Measurements from ENCODE around the gene COPS8.
A peak's percentile ranks its signal among the peaks of the same experiment; 100 is the strongest.

The COPS8 gene

DNA sequence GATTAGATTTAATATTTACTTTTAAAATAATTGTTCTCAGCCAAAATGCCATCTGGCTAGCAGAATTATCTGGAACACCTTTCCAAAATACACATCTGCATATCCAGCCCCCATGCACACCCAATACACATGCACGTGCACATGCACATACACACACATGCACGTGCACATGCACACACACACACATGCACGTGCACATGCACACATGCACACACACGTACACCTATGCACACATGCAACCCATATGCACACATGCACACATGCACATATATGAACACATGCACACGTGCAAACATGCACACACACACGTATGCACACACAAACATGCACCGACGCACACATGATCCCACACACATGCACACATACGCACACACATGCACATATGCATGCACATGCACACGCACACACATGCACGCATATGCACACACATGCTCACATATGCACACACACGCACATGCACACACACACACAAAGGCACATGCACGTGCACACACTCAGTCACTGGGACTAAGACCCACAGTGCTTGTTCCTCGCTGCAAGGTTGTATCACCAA, 53.5 kb downstream of the COPS8 start:
- H3K4me2 ChIP-seq (ENCODE audit: insufficient read depth, low read length, poor library complexity, severe bottlenecking) = no peak overlapping the region
- H3K4me3 ChIP-seq (ENCODE audit: low read length in 2 of 2) = peak overlapping the region in 1 of 2 donors; percentile 69
- WGBS, 2 donors (ENCODE audit: extremely low coverage in 2 of 2, insufficient read length in 2 of 2, insufficient replicate concordance in 1 of 2) = no CpG with 5 or more reads among the region's 14 CpGs
- no peak overlapping the region for H2BK5ac ChIP-seq (ENCODE audit: low read length)
- peak overlapping the region; percentile 40 for H3K14ac ChIP-seq (ENCODE audit: low read length)
- H3K36me3 ChIP-seq (replicated peaks in 1 of 2; ENCODE audit: control insufficient read depth in 2 of 2, insufficient read depth in 2 of 2, low read length in 2 of 2) = peaks cover 0 to 5% of the 10 kb centered on the region in 2 donors
- no peak overlapping the region for H4K91ac ChIP-seq (ENCODE audit: low read depth, low read length, poor library complexity)
- H2BK15ac ChIP-seq (ENCODE audit: low read length) = no peak overlapping the region
- peak overlapping the region; percentile 89 for H3K18ac ChIP-seq (ENCODE audit: low read length)
- H2AK5ac ChIP-seq (ENCODE audit: low read depth, low read length) = no peak overlapping the region
- H3K4me1 ChIP-seq (ENCODE audit: control insufficient read depth in 2 of 2, insufficient read depth in 1 of 2, low read depth in 1 of 2, low read length in 2 of 2) = peaks cover 0 to 7% of the 10 kb centered on the region in 2 donors
- no peak overlapping the region for H2AFZ ChIP-seq (ENCODE audit: low read length)
- H4K8ac ChIP-seq (ENCODE audit: low read depth, low read length) = peak overlapping the region; percentile 97
- no peak overlapping the region for H2BK120ac ChIP-seq (ENCODE audit: low read depth, low read length)
- H3K27ac ChIP-seq (replicated peaks; ENCODE audit: low read length) = no peak overlapping the region
- peaks cover 0 to 13% (median 4%) of the 10 kb centered on the region in 3 experiments for H3K27me3 ChIP-seq (ENCODE audit: control insufficient read depth in 3 of 3, insufficient read depth in 3 of 3, low read depth in 1 of 3, low read length in 3 of 3)
- peaks cover 0 to 5% of the 10 kb centered on the region in 2 donors for H3K9me3 ChIP-seq (replicated peaks in 1 of 2; ENCODE audit: control insufficient read depth in 2 of 2, insufficient read depth in 1 of 2, low read depth in 1 of 2, low read length in 2 of 2)
- H3K23ac ChIP-seq (ENCODE audit: low read depth, low read length, poor library complexity) = peak overlapping the region; percentile 92
- no peak overlapping the region for H2BK12ac ChIP-seq (ENCODE audit: low read length)
- no peak for DNase-seq (ENCODE audit: low spot score)
- H3K9ac ChIP-seq (ENCODE audit: low read depth, low read length, poor library complexity) = peak overlapping the region; percentile 45
- no peaks in the 10 kb centered on the region for H3K79me1 ChIP-seq (ENCODE audit: low read depth, low read length)
- H3K4ac ChIP-seq (ENCODE audit: low read length) = peak overlapping the region; percentile 87

DNA sequence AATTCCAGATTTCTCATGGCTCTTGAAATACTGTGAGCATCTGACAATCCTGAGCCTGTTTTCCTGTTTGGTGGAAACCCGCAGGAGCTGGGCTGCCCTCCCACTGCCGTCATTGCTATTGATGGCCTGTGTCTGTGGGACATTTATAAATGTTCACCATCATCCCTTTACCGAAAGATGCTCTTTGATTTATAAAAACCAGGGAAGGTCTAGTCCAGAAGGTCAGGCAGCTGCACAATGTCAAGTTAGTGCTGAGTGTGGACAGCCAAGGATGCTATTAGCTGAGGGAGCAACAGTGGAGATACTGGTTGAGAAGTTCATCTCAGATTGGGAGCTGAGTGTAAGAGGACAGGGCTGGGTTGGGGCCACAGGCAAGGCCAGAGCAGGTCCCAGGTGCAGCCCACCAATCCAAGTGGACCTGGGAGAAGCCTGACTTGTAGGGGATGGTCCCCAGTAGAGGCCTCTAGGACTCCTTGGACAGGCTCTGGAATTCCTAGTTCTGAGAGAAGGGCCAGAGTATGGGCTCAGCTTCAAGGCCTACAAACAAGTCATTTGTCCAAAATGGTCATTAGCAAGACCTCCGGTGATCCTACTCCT, 55.1 kb downstream of the COPS8 start:
- Histone ChIP-seq H2BK5ac (ENCODE audit: low read length) (no peak overlapping the region), H3K14ac (ENCODE audit: low read length) (no peak overlapping the region), H3K18ac (ENCODE audit: low read length) (no peak overlapping the region), H3K27me3 (ENCODE audit: control insufficient read depth in 3 of 3, insufficient read depth in 3 of 3, low read depth in 1 of 3, low read length in 3 of 3) (peaks cover 0 to 5% (median 4%) of the 10 kb centered on the region in 3 experiments), H3K4me3 (ENCODE audit: low read length in 2 of 2) (no peak overlapping the region), H3K27ac (replicated peaks; ENCODE audit: low read length) (no peak overlapping the region), H3K36me3 (replicated peaks in 1 of 2; ENCODE audit: control insufficient read depth in 2 of 2, insufficient read depth in 2 of 2, low read length in 2 of 2) (peaks cover 0 to 5% of the 10 kb centered on the region in 2 donors), H3K4me1 (ENCODE audit: control insufficient read depth in 2 of 2, insufficient read depth in 1 of 2, low read depth in 1 of 2, low read length in 2 of 2) (peaks cover 0 to 7% of the 10 kb centered on the region in 2 donors), H3K9ac (ENCODE audit: low read depth, low read length, poor library complexity) (no peak overlapping the region), H2BK120ac (ENCODE audit: low read depth, low read length) (no peak overlapping the region), H2AFZ (ENCODE audit: low read length) (no peak overlapping the region), H2BK15ac (ENCODE audit: low read length) (no peak overlapping the region), H3K9me3 (replicated peaks in 1 of 2; ENCODE audit: control insufficient read depth in 2 of 2, insufficient read depth in 1 of 2, low read depth in 1 of 2, low read length in 2 of 2) (peaks cover 0 to 5% of the 10 kb centered on the region in 2 donors), H3K4ac (ENCODE audit: low read length) (no peak overlapping the region), H3K4me2 (ENCODE audit: insufficient read depth, low read length, poor library complexity, severe bottlenecking) (no peak overlapping the region), H3K79me1 (ENCODE audit: low read depth, low read length) (no peaks in the 10 kb centered on the region), H3K23ac (ENCODE audit: low read depth, low read length, poor library complexity) (no peak overlapping the region), H2AK5ac (ENCODE audit: low read depth, low read length) (no peak overlapping the region), H2BK12ac (ENCODE audit: low read length) (no peak overlapping the region), H4K91ac (ENCODE audit: low read depth, low read length, poor library complexity) (no peak overlapping the region), H4K8ac (ENCODE audit: low read depth, low read length) (no peak overlapping the region)
- no CpG with 5 or more reads among the region's 4 CpGs for WGBS, 2 donors (ENCODE audit: extremely low coverage in 2 of 2, insufficient read length in 2 of 2, insufficient replicate concordance in 1 of 2)
- DNase-seq (ENCODE audit: low spot score) = no peak

DNA sequence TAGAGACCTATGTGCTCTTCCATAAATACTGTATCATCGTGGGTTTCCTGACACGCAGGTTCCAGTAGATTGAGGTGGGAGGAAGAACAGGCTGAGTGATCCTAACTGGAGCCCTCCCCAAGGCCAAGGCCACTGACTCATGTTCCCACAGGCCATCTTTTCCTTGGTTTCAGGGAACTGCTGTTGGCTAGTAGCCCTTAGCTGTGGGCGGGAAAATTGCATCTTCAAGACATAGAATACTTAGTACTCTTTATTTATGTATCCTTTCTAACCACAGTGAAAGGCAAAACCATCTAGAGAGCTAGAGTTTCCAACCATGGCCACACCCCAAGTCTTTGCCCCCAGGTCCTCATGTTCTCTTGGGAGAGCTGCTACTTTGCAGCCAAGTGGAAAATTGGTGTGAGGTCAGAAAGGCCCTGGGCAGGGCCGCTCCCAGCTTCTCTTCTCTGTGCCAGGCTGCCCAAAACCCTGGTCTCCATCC, 55.9 kb downstream of the COPS8 start:
- Histone ChIP-seq H3K9ac (ENCODE audit: low read depth, low read length, poor library complexity) (no peak overlapping the region), H4K8ac (ENCODE audit: low read depth, low read length) (no peak overlapping the region), H3K14ac (ENCODE audit: low read length) (no peak overlapping the region), H3K4me2 (ENCODE audit: insufficient read depth, low read length, poor library complexity, severe bottlenecking) (no peak overlapping the region), H3K27ac (replicated peaks; ENCODE audit: low read length) (no peak overlapping the region), H2AFZ (ENCODE audit: low read length) (no peak overlapping the region), H2BK120ac (ENCODE audit: low read depth, low read length) (no peak overlapping the region), H2BK5ac (ENCODE audit: low read length) (no peak overlapping the region), H3K27me3 (ENCODE audit: control insufficient read depth in 3 of 3, insufficient read depth in 3 of 3, low read depth in 1 of 3, low read length in 3 of 3) (peaks cover 0 to 5% (median 4%) of the 10 kb centered on the region in 3 experiments), H3K79me1 (ENCODE audit: low read depth, low read length) (no peaks in the 10 kb centered on the region), H3K9me3 (replicated peaks in 1 of 2; ENCODE audit: control insufficient read depth in 2 of 2, insufficient read depth in 1 of 2, low read depth in 1 of 2, low read length in 2 of 2) (peaks cover 0 to 8% of the 10 kb centered on the region in 2 donors), H4K91ac (ENCODE audit: low read depth, low read length, poor library complexity) (no peak overlapping the region), H3K4ac (ENCODE audit: low read length) (no peak overlapping the region), H3K4me1 (ENCODE audit: control insufficient read depth in 2 of 2, insufficient read depth in 1 of 2, low read depth in 1 of 2, low read length in 2 of 2) (peaks cover 0 to 7% of the 10 kb centered on the region in 2 donors), H2BK12ac (ENCODE audit: low read length) (no peak overlapping the region), H2AK5ac (ENCODE audit: low read depth, low read length) (no peak overlapping the region), H3K23ac (ENCODE audit: low read depth, low read length, poor library complexity) (no peak overlapping the region), H3K4me3 (ENCODE audit: low read length in 2 of 2) (no peak overlapping the region), H3K36me3 (replicated peaks in 1 of 2; ENCODE audit: control insufficient read depth in 2 of 2, insufficient read depth in 2 of 2, low read length in 2 of 2) (peaks cover 0 to 5% of the 10 kb centered on the region in 2 donors), H3K18ac (ENCODE audit: low read length) (no peak overlapping the region), H2BK15ac (ENCODE audit: low read length) (no peak overlapping the region)
- no CpG with 5 or more reads among the region's 4 CpGs for WGBS, 2 donors (ENCODE audit: extremely low coverage in 2 of 2, insufficient read length in 2 of 2, insufficient replicate concordance in 1 of 2)
- DNase-seq (ENCODE audit: low spot score) = no peak

DNA sequence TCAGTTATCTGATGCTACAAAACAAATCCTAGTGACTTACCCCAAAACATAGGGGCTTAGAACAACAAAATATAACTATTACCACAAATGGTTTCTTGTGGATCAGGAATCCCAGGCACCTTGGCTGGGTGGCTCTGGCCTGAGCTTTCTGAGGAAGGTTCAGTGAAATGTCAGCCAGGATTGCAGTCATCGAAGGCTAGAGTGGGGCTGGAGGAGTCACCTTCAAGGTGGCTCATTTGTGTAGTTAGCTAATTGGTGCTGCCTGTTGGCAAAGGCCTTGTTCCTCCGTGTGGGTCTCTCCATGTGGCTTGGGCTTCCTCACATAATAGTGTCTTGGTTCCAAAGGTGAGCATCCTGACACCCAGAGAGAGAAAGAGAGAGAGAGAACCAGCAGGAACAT, 57.4 kb downstream of the COPS8 start:
- Histone ChIP-seq H2AFZ (ENCODE audit: low read length) (no peak overlapping the region), H2BK15ac (ENCODE audit: low read length) (no peak overlapping the region), H2AK5ac (ENCODE audit: low read depth, low read length) (no peak overlapping the region), H4K91ac (ENCODE audit: low read depth, low read length, poor library complexity) (no peak overlapping the region), H3K9ac (ENCODE audit: low read depth, low read length, poor library complexity) (no peak overlapping the region), H2BK12ac (ENCODE audit: low read length) (no peak overlapping the region), H2BK5ac (ENCODE audit: low read length) (no peak overlapping the region), H3K18ac (ENCODE audit: low read length) (no peak overlapping the region), H3K14ac (ENCODE audit: low read length) (no peak overlapping the region), H3K9me3 (replicated peaks in 1 of 2; ENCODE audit: control insufficient read depth in 2 of 2, insufficient read depth in 1 of 2, low read depth in 1 of 2, low read length in 2 of 2) (peaks cover 3 to 10% of the 10 kb centered on the region in 2 donors), H4K8ac (ENCODE audit: low read depth, low read length) (no peak overlapping the region), H3K4me3 (ENCODE audit: low read length in 2 of 2) (no peak overlapping the region), H2BK120ac (ENCODE audit: low read depth, low read length) (no peak overlapping the region), H3K36me3 (replicated peaks in 1 of 2; ENCODE audit: control insufficient read depth in 2 of 2, insufficient read depth in 2 of 2, low read length in 2 of 2) (peaks cover 0 to 5% of the 10 kb centered on the region in 2 donors), H3K79me1 (ENCODE audit: low read depth, low read length) (no peaks in the 10 kb centered on the region), H3K23ac (ENCODE audit: low read depth, low read length, poor library complexity) (no peak overlapping the region), H3K4me1 (ENCODE audit: control insufficient read depth in 2 of 2, insufficient read depth in 1 of 2, low read depth in 1 of 2, low read length in 2 of 2) (peaks cover 0 to 5% of the 10 kb centered on the region in 2 donors), H3K27me3 (ENCODE audit: control insufficient read depth in 3 of 3, insufficient read depth in 3 of 3, low read depth in 1 of 3, low read length in 3 of 3) (peaks cover 0 to 5% (median 4%) of the 10 kb centered on the region in 3 experiments), H3K4me2 (ENCODE audit: insufficient read depth, low read length, poor library complexity, severe bottlenecking) (no peak overlapping the region), H3K27ac (replicated peaks; ENCODE audit: low read length) (no peak overlapping the region), H3K4ac (ENCODE audit: low read length) (no peak overlapping the region)
- no CpG with 5 or more reads among the region's 2 CpGs for WGBS, 2 donors (ENCODE audit: extremely low coverage in 2 of 2, insufficient read length in 2 of 2, insufficient replicate concordance in 1 of 2)
- no peak for DNase-seq (ENCODE audit: low spot score)
